NCI-H748 (cell line): ENCODE results near the gene WDR46.

Experiments
- DNase-seq: peaks from one replicate; lab custom pipeline; 2025; ENCODE audit not compliant: unreplicated experiment; lab: John Stamatoyannopoulos, UW

The WDR46 gene

GRCh38 chr6:33314515-33314942 is 25.5 kb upstream of the WDR46 start:
- peak; percentile 93 for DNase-seq

- DNase-seq = peak; percentile 78
These were observed 24.9 kb upstream of the WDR46 start, which contains the start of gene TAPBP for GRCh38 chr6:33313709-33314514. Gene TAPBP (minus strand): TSS chr6:33314078. CDS start chr6:33314041, 37 bp downstream.

GRCh38 chr6:33313105-33313708 is 24.2 kb upstream of the WDR46 start:
- DNase-seq = peak; percentile 88

GRCh38 chr6:33312361-33313104 is 23.5 kb upstream of the WDR46 start:
- DNase-seq = peak; percentile 95

- DNase-seq = no peak
These were observed 17.3 kb upstream of the WDR46 start for GRCh38 chr6:33306356-33306755.

- DNase-seq = no peak
These were observed 16.0 kb upstream of the WDR46 start for GRCh38 chr6:33305052-33305451.

- no peak for DNase-seq
These were observed 15.2 kb upstream of the WDR46 start for GRCh38 chr6:33304216-33304615.

- no peak for DNase-seq
These were observed 12.8 kb upstream of the WDR46 start for GRCh38 chr6:33301877-33302276.

- peak; percentile 95 for DNase-seq
These were observed 10.4 kb upstream of the WDR46 start for GRCh38 chr6:33299237-33299944.

- peak; percentile 73 for DNase-seq
These were observed 9.8 kb upstream of the WDR46 start, which contains the start of gene RGL2 for GRCh38 chr6:33298773-33299236. Gene RGL2 (minus strand): TSS chr6:33298942. CDS start chr6:33298610, 332 bp downstream.

- peak; percentile 58 for DNase-seq
These were observed 9.1 kb upstream of the WDR46 start for GRCh38 chr6:33297956-33298772.

- DNase-seq = no peak
These were observed 8.4 kb upstream of the WDR46 start for GRCh38 chr6:33297406-33297955.

GRCh38 chr6:33296797-33297405 is 7.9 kb upstream of the WDR46 start:
- DNase-seq = no peak

- no peak for DNase-seq
These were observed 6.8 kb upstream of the WDR46 start for GRCh38 chr6:33295621-33296369.

GRCh38 chr6:33294086-33294823 is 5.2 kb upstream of the WDR46 start:
- no peak for DNase-seq

GRCh38 chr6:33292996-33293682 is 4.1 kb upstream of the WDR46 start:
- DNase-seq = no peak

GRCh38 chr6:33290459-33290858 is 1.4 kb upstream of the WDR46 start:
- DNase-seq = no peak
